Activated CD4-positive, alpha-beta T cell treated with anti-CD3 and anti-CD28 coated beads, Interleukin-2, amount 50 U/mL, for 48 hours (primary cell): ENCODE measurements around the gene P2RY6.
A peak's percentile ranks its signal among the peaks of the same experiment; 100 is the strongest.

Experiments used
- DNase-seq, 2 experiments: peaks; one replicate each; pipeline ENCODE4 v3.0.0-alpha.2; 2020

Gene P2RY6

DNA sequence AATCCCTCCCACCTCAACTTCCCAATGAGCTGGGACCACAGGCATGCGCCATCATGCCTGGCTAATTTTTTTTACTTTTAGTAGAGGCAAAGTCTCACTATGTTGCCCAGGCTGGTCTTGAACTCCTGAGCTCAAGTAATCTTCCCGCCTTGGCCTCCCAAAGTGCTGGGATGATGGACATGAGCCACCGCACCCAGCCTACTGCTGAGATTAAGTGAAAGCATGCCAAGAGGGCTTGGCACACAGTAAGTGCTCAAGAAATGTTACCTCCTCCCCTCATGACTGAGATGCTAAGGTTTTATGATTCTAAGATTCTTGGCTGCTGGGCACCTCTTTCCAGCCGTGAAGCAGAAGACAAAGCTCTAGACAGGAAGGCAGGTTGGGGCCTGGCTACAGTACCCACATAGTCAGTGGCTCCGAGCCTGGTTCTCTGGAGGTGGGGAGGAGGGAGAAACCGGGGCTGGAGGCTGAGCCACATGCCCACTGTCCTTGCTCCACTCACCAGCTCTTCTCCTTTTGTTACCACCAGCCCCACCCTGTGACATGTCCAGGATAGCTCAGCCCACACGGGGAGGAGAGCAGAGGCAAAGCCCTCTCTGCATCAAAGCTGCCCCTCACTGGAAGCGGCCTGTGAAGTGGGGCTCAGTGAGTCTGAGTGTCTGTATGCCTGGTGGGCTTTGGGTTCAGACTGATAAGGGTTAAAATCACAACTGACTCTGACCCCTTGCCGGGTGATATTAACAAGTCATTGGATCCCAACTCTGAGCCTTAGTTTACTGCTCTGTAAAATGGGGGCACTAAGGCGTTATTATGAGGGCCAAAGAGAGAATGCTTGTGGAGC, 48.8 kb downstream of the P2RY6 start:
- no peak for DNase-seq

DNA sequence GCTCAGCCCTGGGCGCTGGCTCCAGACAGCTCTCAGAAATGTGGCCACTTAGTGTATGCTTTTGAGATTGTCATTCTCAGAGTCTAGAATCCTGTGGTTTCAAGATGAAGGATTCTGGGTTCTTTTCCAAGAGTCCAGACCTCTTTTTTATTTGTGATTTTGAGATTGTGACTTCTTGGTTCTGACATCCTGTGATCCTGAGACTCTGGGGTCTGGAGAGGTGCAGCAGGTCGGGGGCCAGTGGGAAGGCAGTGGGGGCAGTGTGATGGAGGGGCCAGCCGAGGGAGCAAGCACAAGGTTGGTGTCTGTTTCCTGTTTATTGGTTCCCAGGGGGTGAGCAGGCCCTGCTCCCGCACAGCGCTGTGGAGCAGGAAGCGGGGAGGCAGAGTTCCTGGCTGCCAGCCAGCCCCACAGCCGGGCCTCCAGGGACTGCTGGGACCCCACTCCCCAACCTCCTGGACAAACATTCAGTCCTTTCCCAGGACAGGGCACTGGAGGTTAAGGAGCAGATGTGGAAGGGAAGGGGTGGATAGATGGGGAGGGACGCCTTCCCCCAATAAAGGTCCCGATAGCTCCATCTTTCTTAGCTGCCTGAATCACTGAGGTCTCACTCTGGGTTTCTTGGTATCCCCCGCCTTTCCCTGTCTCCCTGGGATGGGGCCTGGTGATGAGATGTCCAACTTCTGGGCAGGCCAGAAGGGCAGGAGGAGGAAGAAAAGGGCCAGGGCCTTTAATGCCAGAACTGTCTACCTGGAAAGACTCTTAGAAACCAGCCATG, 49.7 kb downstream of the P2RY6 start:
- DNase-seq, result no peak

DNA sequence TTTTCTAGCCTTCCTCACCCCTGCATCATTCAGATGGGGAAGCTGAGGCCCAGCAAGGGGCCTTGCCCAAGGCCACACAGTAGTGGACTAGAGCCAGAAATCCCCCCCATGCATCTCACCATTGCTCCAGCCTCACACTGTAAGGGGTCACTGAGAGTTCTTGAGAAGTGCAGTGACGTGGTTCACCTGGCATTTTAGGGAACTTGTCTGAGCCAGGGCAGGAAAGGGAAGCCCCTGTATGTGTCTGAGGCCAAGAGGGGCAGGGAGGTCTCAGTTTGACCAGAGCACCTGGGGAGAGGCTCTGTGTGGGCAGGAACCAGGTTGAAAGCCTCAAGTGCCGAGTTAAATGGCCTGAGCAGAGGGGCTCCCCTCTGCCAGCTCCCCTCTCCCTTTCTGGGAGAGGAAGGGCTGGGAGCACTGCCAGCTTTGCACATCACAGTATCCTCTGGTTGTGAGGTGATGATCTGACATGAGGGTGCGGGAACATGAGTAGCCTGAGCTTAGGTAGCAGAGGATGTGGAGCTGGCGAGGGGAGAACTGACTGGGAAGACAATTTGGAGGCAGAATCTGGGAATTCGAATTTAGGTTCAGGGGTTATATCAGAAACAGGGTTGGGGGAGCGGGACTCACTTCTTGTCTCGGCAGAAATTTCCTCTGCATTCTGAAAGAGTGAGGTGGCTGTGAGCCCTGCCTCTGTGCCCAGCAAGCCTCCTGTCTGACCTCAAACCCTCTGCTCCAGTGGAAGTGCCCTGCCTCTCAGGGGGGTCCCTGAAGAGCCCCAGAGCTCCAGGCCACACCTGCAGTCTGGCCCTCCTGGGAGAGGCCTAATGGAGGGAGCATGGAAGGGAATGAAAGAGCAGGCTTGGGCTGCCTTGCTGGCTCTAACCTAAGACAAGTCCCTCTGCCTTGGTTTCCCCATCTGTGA, 50.5 kb downstream of the P2RY6 start:
- no peak for DNase-seq

- DNase-seq, result no peak
These were observed 51.3 kb downstream of the P2RY6 start for GRCh38 chr11:73323464-73323863.

DNA sequence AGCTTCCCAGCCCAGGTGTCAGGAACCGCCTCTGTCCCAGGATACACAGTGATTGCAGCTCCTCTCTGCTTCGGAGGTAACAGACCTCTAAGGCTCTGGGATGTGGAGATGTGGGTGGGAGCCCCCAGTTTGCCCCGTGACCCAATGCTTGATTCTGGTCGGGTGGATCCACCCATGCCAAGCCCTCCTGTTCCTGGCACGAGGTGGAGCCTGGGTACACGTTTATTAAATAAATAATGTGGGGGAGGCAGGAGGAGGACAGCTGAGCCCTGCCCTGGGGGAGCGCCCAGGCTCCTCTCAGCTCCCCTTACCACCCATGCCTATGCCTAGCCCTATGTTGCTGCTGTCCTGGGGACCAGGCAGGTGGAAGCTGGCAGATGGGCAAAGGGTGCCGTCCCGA, 52.0 kb downstream of the P2RY6 start:
- DNase-seq, result no peak

- no peak for DNase-seq
These were observed 52.5 kb downstream of the P2RY6 start for GRCh38 chr11:73324665-73325035.

DNA sequence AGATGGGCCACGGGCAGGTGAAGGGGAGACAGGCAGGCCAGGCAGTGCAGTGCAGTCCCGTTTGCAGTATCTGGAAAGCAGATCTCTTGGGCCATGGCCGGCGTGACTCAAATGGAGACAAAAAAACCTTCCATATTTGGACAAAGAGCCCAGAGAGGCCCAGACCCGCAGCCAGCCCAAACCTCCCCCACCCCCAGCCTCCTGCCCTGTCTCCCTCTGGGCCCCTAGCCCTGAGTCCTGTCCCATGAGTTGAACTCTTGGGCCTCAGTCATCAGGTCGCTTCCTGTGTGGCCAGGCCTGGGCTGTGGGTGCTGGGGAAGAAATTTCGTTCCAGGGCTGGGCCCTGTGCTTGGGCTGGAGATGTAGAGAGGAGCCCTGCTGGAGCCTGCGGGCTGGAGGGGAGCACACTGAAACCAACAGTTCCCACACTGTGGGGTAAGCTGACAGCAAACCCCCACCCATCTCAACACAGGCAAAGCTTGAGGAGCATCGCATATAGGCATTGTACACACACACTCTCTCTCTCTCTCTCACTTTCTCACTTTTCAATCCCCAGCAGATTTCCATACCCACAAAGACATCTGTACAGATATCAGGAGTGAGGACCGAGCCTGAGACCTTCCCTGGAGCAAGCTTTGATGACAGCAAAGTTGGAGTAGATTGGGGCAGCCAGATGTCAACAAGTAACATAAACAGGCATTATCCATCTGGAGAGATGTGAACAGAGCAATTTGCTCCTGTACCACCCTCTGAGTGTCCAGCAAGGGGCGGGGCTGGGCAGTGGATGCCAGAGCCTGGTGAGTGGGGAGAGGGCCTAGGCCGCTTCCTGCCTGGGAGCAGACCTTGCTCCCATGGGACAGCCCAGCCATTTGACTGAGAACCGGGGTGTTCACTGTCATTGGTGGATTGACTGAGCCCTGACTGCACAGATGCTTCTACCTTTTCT, 53.2 kb downstream of the P2RY6 start:
- DNase-seq, result no peak

- no peak for DNase-seq
These were observed 55.0 kb downstream of the P2RY6 start for GRCh38 chr11:73326929-73327811.

GRCh38 chr11:73327812-73328364, 55.8 kb downstream of the P2RY6 start:
- DNase-seq, result no peak

- DNase-seq, result no peak
These were observed 58.5 kb downstream of the P2RY6 start for GRCh38 chr11:73330569-73331093.

- DNase-seq, result no peak
These were observed 59.2 kb downstream of the P2RY6 start for GRCh38 chr11:73331138-73331916.

- no peak for DNase-seq
These were observed 61.0 kb downstream of the P2RY6 start for GRCh38 chr11:73333173-73333572.

DNA sequence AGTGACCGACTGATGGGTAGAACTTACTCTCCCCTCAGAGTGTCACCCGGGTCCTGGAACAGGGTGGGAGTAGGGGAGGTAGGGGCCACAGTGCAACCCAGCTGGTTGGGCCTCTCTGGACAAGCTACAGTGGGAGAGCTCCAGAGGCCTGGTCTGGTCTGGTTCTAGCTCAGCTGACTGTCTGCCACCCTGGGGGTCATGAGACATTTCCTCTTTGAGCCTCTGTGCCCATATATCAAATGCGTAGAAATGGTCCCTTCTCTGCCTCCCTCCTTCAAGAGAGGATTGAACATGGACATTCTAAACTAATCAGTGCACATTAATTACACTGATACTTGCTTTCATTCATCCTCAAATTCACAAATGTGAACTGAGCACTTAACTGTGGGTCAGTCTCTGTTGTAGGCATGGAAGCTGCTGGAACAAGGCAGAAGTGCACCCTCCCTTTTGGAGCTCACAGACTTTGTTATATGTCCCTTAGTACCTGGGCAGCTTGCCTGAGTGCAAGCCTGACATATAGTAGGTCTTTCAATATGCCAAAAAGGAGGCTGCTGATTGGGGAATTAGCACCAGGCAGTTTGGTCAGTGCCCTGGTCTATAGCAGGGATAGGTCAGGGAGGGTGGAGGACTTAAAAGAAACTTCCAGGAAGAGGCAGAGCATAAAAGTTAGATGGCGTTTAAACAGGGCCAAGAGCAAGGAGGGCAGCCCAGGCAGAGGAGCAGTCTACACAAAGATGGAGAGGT, 61.7 kb downstream of the P2RY6 start:
- DNase-seq, result no peak

- DNase-seq, result no peak
These were observed 62.5 kb downstream of the P2RY6 start for GRCh38 chr11:73334384-73335203.

DNA sequence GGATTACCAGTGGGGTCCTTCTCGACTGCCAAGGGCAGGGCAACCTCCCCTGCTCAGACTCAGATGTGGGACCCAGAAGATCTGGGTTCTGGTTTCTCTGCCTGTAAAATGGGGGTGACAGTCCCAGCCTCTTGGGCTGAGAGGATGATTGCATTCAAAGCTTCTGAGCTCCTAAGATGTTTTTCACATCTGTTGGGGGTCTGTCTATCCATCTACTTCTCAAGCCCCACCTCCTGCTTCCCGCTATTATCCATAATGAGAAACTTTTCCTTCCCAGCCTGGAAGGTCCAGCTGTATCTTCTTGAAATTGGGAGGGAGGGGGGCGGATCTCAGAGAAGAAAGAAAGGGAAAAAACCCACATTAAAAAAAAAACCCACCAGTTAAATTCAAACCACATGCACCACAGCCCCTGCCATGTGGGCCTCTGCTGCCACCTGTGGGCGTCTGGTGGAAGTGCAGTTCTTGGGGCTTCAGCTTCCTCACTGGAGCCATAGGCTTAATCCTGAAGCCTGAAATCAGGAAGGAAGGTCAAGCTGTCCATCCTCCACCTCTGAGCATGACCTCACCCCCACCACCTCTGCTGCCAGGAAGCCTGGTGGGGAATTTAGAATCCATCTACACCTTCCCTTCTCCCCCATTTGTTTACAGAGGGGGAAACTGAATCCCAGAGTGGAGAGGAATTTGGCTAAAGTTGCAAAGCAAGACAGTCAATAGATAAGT, 63.2 kb downstream of the P2RY6 start:
- peak; percentile 86 to 87 for DNase-seq

DNA sequence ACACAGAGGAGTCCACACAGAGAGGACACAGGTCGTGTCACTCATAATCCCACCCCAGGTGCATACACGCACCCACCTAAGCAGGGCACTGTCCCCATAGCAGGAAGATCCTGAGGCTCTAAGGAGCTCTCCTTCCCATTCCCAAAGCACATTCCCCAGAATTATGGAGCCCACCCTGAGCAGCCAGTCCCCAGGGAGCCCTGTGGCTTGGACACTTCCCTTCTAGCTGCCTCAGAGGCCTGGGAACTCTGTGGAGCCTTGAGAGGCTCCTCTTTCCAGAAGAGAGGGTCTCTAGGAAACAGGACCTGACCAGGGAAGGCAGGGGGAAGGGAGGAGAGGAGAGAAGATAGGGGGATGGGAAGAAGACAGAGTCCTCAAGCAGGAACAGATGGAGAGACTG, 65.7 kb downstream of the P2RY6 start:
- no peak for DNase-seq

DNA sequence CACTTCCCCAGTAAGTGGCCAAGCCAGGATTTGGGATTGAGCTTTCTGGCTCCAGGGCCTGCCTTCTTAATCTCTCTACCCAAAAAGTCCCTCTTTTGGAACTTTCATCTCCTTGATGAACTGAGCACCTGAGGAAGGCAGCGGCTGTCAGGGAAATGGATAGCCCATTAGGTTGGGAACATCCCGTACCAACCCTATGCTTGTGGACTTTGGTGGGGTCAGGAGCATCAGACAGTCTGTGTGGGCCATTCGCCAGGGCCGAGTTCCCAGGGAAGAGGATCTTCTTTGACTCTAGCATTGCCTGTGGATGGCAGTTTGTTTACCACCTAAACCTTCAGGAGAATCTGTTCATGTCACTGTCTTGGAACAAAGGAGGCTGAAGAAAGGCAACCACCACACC, 66.1 kb downstream of the P2RY6 start:
- no peak for DNase-seq
